Measurements from ENCODE around the gene TAS2R60. TPM values are rescaled to one million over a fixed set of nuclear protein-coding genes. Genes with fewer than 3 reads are reported as not detected.
"Not testable (repeated sequence)": the region's sequence is repeated elsewhere in the genome, so short reads cannot be mapped to it uniquely, and the experiment has no call there.

TAS2R60 gene
- polyA plus RNA-seq, 1 experiment, result not detected

- H3K27ac ChIP-seq (ENCODE audit: low read depth, low read length), result no peak overlapping the region
- no peak for TF ChIP-seq CTCF (IDR thresholded peaks at IDR 0.05; ENCODE audit: low read depth, low read length)
- ChIA-PET CTCF (interaction anchor here (4.0 kb wide), 1 partner anchor 182 kb away, joined by 21 read pairs; no protein-coding TSS in a partner anchor), POLR2A (no interaction called here)
- no peak for DNase-seq (ENCODE audit: low read depth, low spot score)
- no peak overlapping the region for H3K4me3 ChIP-seq (ENCODE audit: low read depth, low read length)
- H3K27me3 ChIP-seq (ENCODE audit: control insufficient read depth, insufficient read depth, low read length), result no peaks in the 10 kb centered on the region
- no peaks in the 10 kb centered on the region; the same call in 1 of the 2 replicates for H3K9me3 ChIP-seq (ENCODE audit: control insufficient read depth, insufficient read depth, low read length)
Measured at GRCh38 chr7:143422033-143422432, 21.2 kb upstream of the TAS2R60 start.

- POLR2A ChIA-PET; H3K9me3 ChIP-seq (ENCODE audit: control insufficient read depth, insufficient read depth, low read length); H3K4me3 ChIP-seq (ENCODE audit: low read depth, low read length); H3K27ac ChIP-seq (ENCODE audit: low read depth, low read length); H3K27me3 ChIP-seq (ENCODE audit: control insufficient read depth, insufficient read depth, low read length); DNase-seq (ENCODE audit: low read depth, low spot score): not testable (repeated sequence)
- CTCF ChIA-PET, result interaction anchor here (4.0 kb wide), 1 partner anchor 184 kb away, joined by 21 read pairs; no protein-coding TSS in a partner anchor
Measured at GRCh38 chr7:143424476-143424875, 18.8 kb upstream of the TAS2R60 start.

DNA sequence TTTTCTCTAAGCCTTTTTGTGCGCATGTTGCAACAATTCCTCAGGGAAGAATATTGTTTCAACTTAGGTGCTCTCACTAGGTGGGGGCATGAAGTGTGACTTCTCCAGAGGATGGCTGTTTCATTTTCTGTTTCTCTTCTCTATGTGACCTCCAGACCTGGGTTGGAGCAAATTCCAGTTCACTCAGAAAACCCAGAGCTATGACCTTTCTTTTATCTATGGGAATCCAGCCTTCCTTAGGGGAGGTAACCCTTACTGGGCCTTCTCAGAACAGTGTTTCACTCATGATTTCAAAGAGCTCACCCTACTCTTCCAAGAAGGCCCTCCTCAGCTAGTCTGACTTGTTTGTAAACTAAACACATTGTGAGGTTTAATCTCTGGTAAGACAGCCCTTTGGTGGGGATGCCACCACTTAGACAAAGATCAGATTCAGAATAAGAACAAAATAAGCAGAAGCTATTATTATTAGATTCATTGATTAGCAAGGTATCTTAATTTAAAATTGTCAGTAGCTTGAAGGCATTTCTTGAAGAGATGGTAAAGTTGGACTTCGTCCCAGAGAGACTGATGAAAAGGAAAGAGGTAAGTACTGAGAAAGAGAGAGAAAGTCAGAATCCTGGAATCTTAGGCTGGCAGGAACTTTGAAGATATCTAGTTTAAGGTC is 16.6 kb upstream of the TAS2R60 start:
- H3K27ac ChIP-seq (ENCODE audit: low read depth, low read length), result no peak overlapping the region
- DNase-seq (ENCODE audit: low read depth, low spot score), result no peak
- no peaks in the 10 kb centered on the region; the same call in 1 of the 2 replicates for H3K9me3 ChIP-seq (ENCODE audit: control insufficient read depth, insufficient read depth, low read length)
- no peaks in the 10 kb centered on the region for H3K27me3 ChIP-seq (ENCODE audit: control insufficient read depth, insufficient read depth, low read length)
- no peak for TF ChIP-seq CTCF (IDR thresholded peaks at IDR 0.05; ENCODE audit: low read depth, low read length)
- no peak overlapping the region for H3K4me3 ChIP-seq (ENCODE audit: low read depth, low read length)
- CTCF ChIA-PET, result interaction anchor here (1.3 to 2.1 kb wide), 2 partner anchors 10 to 186 kb away, joined by 8 to 12 read pairs; no protein-coding TSS in a partner anchor
- POLR2A ChIA-PET, result no interaction called here

- no peak overlapping the region for H3K27ac ChIP-seq (ENCODE audit: low read depth, low read length)
- H3K27me3 ChIP-seq (ENCODE audit: control insufficient read depth, insufficient read depth, low read length), result no peaks in the 10 kb centered on the region
- ChIA-PET CTCF (interaction anchor here (0.9 kb wide), 1 partner anchor 13 kb away, joined by 7 read pairs; no protein-coding TSS in a partner anchor), POLR2A (no interaction called here)
- no peak for DNase-seq (ENCODE audit: low read depth, low spot score)
- no peak for TF ChIP-seq CTCF (IDR thresholded peaks at IDR 0.05; ENCODE audit: low read depth, low read length)
- H3K4me3 ChIP-seq (ENCODE audit: low read depth, low read length), result no peak overlapping the region
- H3K9me3 ChIP-seq (ENCODE audit: control insufficient read depth, insufficient read depth, low read length), result no peaks in the 10 kb centered on the region
Measured at GRCh38 chr7:143429770-143430698, 13.2 kb upstream of the TAS2R60 start.

- no peak for TF ChIP-seq CTCF (IDR thresholded peaks at IDR 0.05; ENCODE audit: low read depth, low read length)
- POLR2A ChIA-PET, result no interaction called here
- no peak overlapping the region for H3K4me3 ChIP-seq (ENCODE audit: low read depth, low read length)
- DNase-seq (ENCODE audit: low read depth, low spot score), result no peak
- CTCF ChIA-PET, result interaction anchor here (1.3 to 1.6 kb wide), 2 partner anchors 14 to 191 kb away, joined by 6 to 8 read pairs; no protein-coding TSS in a partner anchor
- no peak overlapping the region for H3K27ac ChIP-seq (ENCODE audit: low read depth, low read length)
- no peaks in the 10 kb centered on the region for H3K27me3 ChIP-seq (ENCODE audit: control insufficient read depth, insufficient read depth, low read length)
- H3K9me3 ChIP-seq (ENCODE audit: control insufficient read depth, insufficient read depth, low read length), result no peaks in the 10 kb centered on the region
Measured at GRCh38 chr7:143431109-143431508, 12.1 kb upstream of the TAS2R60 start.

Measured in AG04450 (cell line).